ENCODE measurements around the gene KIF16B.
"Not testable (repeated sequence)": the region's sequence is repeated elsewhere in the genome, so short reads cannot be mapped to it uniquely, and the experiment has no call there.

The KIF16B gene

GRCh38 chr20:16257021-16257420, 316.2 kb downstream of the KIF16B start:
- no peak for DNase-seq (ENCODE audit: low spot score)

DNA sequence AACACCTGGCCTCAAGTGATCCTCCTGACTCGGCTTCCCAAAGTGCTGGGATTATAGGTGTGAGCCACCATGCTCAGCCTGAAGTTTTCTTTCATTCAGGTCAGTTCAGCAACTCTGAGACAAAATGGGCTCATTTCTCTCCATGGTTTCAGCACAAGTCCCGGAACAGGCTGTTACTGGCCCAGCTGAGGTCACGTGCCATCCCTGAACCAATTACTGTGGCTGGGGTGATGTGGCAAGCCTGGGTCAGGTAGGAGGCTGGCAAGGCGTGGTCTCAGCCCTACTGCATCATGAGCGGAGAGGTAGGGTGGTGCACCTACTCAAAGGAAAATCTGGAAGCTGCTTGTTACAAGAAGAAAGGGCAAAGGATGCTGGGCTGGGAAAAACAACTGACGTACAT, 326.4 kb downstream of the KIF16B start:
- DNase-seq (ENCODE audit: low spot score) = no peak

- DNase-seq (ENCODE audit: low spot score) = no peak
Observed at GRCh38 chr20:16246291-16246690, 327.0 kb downstream of the KIF16B start.

DNA sequence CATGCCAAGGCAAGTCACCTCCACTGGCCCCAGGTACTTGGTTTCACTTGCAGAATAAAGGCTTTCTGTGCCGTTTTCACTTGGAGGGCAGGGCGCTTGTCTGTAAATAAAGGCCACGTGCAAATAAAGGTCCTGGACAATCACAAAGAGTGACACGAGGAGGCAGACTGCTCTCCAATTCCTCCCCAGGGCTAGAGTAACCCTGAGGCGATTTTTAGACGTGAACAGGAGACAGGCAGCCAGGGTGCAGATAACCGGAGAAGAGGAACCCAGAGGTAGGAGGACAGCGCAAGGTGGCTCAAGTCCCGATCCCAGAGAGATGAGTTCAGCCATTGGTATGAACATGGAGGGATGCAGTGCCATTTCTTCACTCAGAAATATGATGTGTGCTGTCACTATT, 327.4 kb downstream of the KIF16B start:
- DNase-seq (ENCODE audit: low spot score) = no peak

- no peak for DNase-seq (ENCODE audit: low spot score)
Observed at GRCh38 chr20:16244892-16245291, 328.4 kb downstream of the KIF16B start.

DNA sequence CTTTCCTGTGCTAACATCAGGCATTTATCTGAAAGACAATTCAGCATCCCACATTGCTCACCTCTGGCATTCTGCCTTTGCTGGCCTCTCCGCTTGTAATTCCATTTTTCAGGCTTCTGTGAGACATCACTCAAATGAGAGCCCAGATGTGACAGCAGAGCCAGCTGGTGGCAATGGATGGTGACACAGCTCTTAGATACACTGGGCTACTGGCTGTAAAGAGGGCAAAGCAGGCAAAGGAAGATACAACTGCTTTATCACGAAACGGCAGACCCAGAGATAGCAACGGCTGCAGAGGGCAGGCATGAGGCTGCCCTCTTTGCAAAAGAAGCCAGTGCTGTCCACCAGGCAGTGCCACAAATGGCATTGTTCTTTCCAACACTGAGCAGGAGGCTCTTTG, 329.8 kb downstream of the KIF16B start:
- DNase-seq (ENCODE audit: low spot score) = no peak

- DNase-seq (ENCODE audit: low spot score) = no peak
Observed at GRCh38 chr20:16241911-16242310, 331.3 kb downstream of the KIF16B start.

DNA sequence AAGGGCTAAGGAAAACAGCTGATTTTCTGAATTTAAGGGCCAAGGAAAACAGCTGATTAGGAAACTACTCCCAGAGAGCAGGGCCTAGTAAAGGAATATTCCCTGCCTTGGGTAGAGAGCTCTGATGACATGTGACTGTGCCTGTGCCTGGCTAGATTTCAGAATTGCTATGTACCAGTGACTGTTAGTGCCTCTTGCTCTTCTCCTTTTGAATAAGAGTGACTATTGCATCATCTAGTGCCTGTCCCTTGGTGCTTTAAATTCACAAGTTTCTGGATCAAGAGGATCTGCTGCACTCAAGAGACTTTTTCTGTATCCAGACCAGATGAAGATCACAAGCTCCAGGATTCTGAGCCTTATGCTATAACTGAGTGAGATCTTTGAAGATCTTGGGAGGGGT, 332.9 kb downstream of the KIF16B start:
- no peak for DNase-seq (ENCODE audit: low spot score)

DNA sequence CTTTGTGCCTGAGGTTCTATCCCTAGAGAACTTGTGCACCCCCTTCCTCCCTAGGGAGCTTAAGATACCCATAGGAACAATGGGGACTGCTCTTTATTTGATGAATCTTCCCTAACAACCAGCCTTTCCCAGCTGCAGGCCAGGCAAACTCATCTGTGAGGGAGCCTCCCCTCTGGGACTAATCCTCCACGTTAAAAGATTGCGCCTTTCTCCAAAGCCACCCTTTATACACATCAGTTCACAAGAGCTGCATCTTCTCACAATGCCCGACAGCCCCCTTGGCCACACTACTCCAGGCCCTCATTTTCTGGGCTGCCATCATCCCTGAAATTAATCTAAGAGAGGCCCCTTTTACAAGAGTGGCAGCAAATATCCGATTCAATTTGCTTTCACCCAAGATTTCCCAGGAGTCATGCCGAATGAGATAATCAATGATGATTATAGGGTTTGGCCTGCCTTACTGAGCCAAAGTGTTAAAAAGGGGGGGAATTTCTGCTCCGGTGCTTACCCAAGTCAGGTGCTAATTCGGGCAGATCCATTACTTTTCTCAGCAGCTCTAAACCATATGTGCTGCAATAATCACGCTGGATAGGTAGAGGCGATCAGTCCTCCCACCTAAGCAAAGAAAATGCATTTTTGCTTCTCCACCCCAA, 336.5 kb downstream of the KIF16B start:
- no peak for DNase-seq (ENCODE audit: low spot score)

- DNase-seq (ENCODE audit: low spot score) = no peak
Observed at GRCh38 chr20:16230402-16230801, 342.8 kb downstream of the KIF16B start.

DNA sequence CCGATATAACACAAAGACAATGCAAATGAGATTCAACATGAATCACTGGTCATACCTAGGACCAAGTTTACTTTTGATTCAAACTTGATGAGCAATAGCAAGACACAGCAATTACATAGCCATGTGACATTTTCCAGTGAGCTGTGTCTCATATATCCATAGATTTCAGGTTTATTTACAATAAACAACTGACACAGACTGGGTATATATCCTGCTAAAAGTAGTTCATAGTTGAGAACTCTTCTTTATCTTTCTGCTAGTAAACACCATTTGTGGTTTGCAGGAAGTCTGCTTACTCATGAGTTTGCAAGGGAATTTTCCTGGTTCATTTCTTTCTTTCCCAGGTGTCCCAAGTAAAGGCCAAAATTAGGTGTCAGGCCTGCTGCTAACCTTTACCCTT, 343.4 kb downstream of the KIF16B start:
- no peak for DNase-seq (ENCODE audit: low spot score)

GRCh38 chr20:16228722-16229121, 344.5 kb downstream of the KIF16B start:
- DNase-seq (ENCODE audit: low spot score) = no peak

DNA sequence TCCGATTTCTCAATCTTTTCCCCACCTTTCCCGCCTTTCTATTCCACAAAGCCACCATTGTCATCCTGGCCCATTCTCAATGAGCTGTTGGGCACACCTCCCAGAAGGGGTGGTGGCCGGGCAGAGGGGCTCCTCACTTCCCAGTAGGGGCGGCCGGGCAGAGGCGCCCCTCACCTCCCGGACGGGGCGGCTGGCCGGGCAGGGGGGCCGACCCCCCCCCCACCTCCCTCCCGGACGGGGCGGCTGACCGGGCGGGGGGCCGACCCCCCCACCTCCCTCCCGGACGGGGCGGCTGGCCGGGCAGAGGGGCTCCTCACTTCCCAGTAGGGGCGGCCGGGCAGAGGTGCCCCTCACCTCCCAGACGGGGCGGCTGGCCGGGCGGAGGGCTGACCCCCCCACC, 346.3 kb downstream of the KIF16B start:
- not testable (repeated sequence) for DNase-seq (ENCODE audit: low spot score)

- no peak for DNase-seq (ENCODE audit: low spot score)
Observed at GRCh38 chr20:16224836-16225235, 348.4 kb downstream of the KIF16B start.

DNA sequence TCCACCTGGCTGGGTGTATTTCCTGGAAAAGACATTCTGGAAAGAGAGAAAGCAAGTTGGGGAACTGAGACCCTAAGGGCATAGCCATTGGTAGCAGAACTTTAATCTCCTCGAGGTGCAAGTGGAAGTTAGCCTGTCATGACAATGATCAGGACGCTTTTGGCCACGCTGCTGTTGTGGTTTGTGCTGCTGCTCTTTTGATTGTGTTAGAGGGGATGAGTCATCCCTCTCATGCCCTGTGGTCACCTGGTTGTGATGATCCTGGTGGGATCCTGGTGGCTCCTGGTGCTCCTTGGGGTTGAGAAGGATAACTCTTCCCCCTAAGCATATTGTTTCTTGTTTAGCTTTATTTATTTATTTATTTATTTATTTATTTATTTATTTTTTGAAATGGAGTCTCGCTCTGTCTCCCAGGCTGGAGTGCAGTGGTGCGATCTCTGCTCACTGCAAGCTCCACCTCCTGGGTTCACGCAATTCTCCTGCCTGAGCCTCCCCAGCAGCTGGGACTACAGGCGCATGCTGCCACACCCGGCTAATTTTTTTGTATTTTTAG, 350.3 kb downstream of the KIF16B start:
- no peak for DNase-seq (ENCODE audit: low spot score)

Measured in iPS-NIHi11 (cell line).